Measurements from ENCODE around the gene CCZ1B. TPM values are rescaled to one million over a fixed set of nuclear protein-coding genes. Genes with fewer than 3 reads are reported as not detected.
"Not testable (repeated sequence)": the region's sequence is repeated elsewhere in the genome, so short reads cannot be mapped to it uniquely, and the experiment has no call there.

CCZ1B gene
- total and polyA plus RNA-seq, 4 donors = 60.2 to 128 (median 93.5) TPM

DNA sequence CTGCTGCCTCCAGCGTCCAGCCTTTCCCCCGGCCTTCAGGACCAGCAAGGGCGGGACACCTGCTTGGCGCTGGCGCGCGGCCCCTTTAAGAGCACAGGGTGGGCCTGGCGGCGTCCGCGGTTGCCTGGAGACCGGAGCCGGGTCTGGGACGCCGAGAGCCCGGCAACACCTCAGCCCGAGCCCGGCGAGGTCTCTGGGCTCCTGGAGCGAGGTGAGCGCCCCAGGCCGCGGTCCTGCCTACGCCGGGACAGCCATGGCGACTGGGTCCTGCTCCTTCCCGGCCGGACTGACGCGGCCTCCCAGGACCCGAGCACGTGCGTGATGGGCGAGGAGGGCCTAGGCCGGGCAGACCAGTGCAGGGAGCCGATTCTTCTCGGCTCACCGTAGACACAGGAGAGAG, 72.1 kb downstream of the CCZ1B start, which contains the start of gene RSPH10B2:
Gene RSPH10B2, plus strand, starts transcription at position 140 of the 400 bp plus-strand sequence. CDS start 3,575 bp downstream, outside the sequence.
- H3K4me3 ChIP-seq (ENCODE audit: low read depth, low read length); DNase-seq (ENCODE audit: low read depth in 4 of 6, low spot score in 6 of 6); H3K27ac ChIP-seq (ENCODE audit: low read depth, low read length); H3K4me1 ChIP-seq (ENCODE audit: control insufficient read depth, insufficient read depth, low read length); H3K36me3 ChIP-seq (ENCODE audit: control insufficient read depth, insufficient read depth, low read length); H3K9me3 ChIP-seq (ENCODE audit: control insufficient read depth, insufficient read depth, low read length); H3K27me3 ChIP-seq (ENCODE audit: control insufficient read depth, insufficient read depth, low read length): not testable (repeated sequence)
- WGBS (ENCODE audit: insufficient coverage) = no CpG with 5 or more reads among the region's 38 CpGs

DNA sequence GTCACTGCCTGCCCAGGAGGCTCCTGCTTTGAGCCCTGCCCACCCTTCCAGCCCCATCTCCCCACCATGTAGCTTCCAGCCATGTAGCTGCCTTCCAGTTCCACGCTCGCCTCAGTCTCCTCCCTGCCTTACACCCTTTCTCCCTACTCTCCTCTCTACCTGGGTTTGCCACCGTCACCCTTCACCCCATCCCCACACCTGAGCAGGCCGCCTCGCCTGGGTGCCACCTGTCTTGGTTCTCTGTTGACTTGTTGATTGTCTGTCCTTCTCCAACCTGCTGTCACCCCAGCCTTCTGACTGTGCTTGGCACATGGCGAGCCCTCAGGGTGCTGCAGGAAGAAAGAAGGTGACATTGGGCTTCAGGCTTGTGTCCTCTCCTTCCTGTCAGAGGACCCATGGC, 75.9 kb downstream of the CCZ1B start:
- not testable (repeated sequence) for H3K4me1 ChIP-seq (ENCODE audit: control insufficient read depth, insufficient read depth, low read length); H3K4me3 ChIP-seq (ENCODE audit: low read depth, low read length); DNase-seq (ENCODE audit: low read depth in 4 of 6, low spot score in 6 of 6); H3K27me3 ChIP-seq (ENCODE audit: control insufficient read depth, insufficient read depth, low read length); H3K36me3 ChIP-seq (ENCODE audit: control insufficient read depth, insufficient read depth, low read length); H3K9me3 ChIP-seq (ENCODE audit: control insufficient read depth, insufficient read depth, low read length); H3K27ac ChIP-seq (ENCODE audit: low read depth, low read length)
- 100% methylated on average over 3 of the region's 6 CpGs for WGBS (ENCODE audit: insufficient coverage)

DNA sequence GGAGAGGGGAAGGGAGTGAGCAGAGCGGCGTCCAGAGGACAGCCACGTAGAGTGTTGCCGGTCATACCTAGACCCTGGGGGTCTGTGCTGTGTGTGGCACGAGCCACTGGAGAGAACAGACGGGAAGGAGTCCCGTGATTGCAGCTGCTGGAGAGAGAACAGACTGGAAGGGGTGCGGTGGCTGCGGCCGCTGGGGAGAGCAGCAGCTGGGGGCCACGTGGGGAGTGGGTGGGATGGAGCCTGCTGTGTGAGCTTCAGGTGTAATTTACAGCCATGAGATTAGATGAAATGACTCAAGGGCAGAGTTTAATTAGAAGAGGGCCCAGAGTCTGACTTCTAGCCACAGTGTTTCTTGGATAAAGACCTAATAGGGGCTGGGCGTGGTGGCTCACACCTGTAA, 76.7 kb downstream of the CCZ1B start:
- H3K27ac ChIP-seq (ENCODE audit: low read depth, low read length); H3K4me1 ChIP-seq (ENCODE audit: control insufficient read depth, insufficient read depth, low read length); H3K9me3 ChIP-seq (ENCODE audit: control insufficient read depth, insufficient read depth, low read length); H3K36me3 ChIP-seq (ENCODE audit: control insufficient read depth, insufficient read depth, low read length); H3K4me3 ChIP-seq (ENCODE audit: low read depth, low read length); H3K27me3 ChIP-seq (ENCODE audit: control insufficient read depth, insufficient read depth, low read length); DNase-seq (ENCODE audit: low read depth in 4 of 6, low spot score in 6 of 6): not testable (repeated sequence)
- no CpG with 5 or more reads among the region's 12 CpGs for WGBS (ENCODE audit: insufficient coverage)

Other genes starting within 250 kb of the CCZ1B start
- gene ZDHHC4, start 248.8 kb downstream of the CCZ1B start, total RNA-seq = 10 to 100 TPM; 64.6 to 87.1 TPM
- gene ZDHHC4, start 248.8 kb downstream of the CCZ1B start, polyA plus RNA-seq (ENCODE audit: insufficient read length in 2 of 2) = 10 to 100 TPM; 57.0 to 61.2 TPM
- gene INTS15, start 236.3 kb downstream of the CCZ1B start, total RNA-seq = 10 to 100 TPM; 14.0 to 22.6 TPM
- gene INTS15, start 236.3 kb downstream of the CCZ1B start, polyA plus RNA-seq (ENCODE audit: insufficient read length in 2 of 2) = 10 to 100 TPM; 51.5 to 57.0 TPM
- 10 to 100 TPM; 12.9 to 14.8 TPM for gene ZNF853, start 210.7 kb downstream of the CCZ1B start, total RNA-seq
- 10 to 100 TPM; 42.6 to 46.8 TPM for gene ZNF853, start 210.7 kb downstream of the CCZ1B start, polyA plus RNA-seq (ENCODE audit: insufficient read length in 2 of 2)
- gene ZNF316, start 189.0 kb downstream of the CCZ1B start, total RNA-seq = 10 to 100 TPM in 1 of 2 donors, 1 to 10 TPM in 1; 9.9 to 17.3 TPM
- 10 to 100 TPM; 38.5 to 54.5 TPM for gene ZNF316, start 189.0 kb downstream of the CCZ1B start, polyA plus RNA-seq (ENCODE audit: insufficient read length in 2 of 2)
- 10 to 100 TPM; 32.8 to 36.0 TPM for gene ZNF12, start 119.3 kb downstream of the CCZ1B start, total RNA-seq
- gene ZNF12, start 119.3 kb downstream of the CCZ1B start, polyA plus RNA-seq (ENCODE audit: insufficient read length in 2 of 2) = 10 to 100 TPM; 20.1 to 25.9 TPM
- gene RSPH10B2, start 72.2 kb downstream of the CCZ1B start, total RNA-seq = 1 to 10 TPM; 1.4 to 8.3 TPM
- gene RSPH10B2, start 72.2 kb downstream of the CCZ1B start, polyA plus RNA-seq (ENCODE audit: insufficient read length in 2 of 2) = 1 to 10 TPM; 4.6 to 8.6 TPM